Stromal cell of bone marrow (primary cell): ENCODE results near the gene AKR7A3.
"Not testable (repeated sequence)": the region's sequence is repeated elsewhere in the genome, so short reads cannot be mapped to it uniquely, and the experiment has no call there.

ENCODE experiments used
- DNase-seq: peaks from one replicate; pipeline ENCODE4 v3.0.0-alpha.2; 2012; ENCODE audit warnings: low read depth

Gene AKR7A3

GRCh38 chr1:19319196-19319595 lies 30.6 kb upstream of the AKR7A3 start:
- no peak for DNase-seq

DNA sequence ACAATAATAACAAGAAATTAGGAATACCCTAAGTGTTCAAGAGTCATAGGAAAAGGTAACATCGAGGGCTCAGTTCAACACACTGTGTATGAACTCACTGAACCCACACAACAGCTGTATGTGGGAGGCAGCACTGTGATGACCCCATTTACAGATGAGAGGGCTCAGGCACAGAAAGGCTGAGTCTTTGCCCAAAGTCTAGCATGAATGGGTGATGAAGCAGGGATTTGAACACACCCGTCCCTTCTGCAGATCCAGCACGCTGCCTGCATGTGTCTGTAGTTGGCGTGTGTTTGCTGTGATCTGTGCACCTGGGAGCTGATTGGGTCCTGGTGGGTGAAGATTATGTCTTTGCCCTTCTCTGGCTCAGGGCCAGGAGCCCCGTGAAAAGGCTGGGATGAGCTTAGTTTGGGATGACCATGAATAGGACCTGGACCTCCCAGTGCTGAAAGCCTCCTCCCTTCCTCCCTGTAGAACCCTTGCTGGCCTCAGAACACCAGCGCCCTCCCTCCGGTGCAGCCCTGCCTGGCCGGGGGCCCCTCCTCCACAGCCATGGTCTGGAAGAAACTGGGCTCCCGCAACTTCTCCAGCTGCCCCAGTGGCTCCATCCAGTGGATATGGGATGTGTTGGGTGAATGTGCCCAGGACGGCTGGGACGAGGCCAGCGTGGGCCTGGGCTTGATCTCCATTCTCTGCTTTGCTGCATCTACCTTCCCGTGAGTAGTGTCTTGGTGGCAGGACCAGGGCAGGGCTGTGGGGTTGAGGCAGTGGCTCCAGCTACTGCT lies 28.7 kb upstream of the AKR7A3 start:
- no peak for DNase-seq

DNA sequence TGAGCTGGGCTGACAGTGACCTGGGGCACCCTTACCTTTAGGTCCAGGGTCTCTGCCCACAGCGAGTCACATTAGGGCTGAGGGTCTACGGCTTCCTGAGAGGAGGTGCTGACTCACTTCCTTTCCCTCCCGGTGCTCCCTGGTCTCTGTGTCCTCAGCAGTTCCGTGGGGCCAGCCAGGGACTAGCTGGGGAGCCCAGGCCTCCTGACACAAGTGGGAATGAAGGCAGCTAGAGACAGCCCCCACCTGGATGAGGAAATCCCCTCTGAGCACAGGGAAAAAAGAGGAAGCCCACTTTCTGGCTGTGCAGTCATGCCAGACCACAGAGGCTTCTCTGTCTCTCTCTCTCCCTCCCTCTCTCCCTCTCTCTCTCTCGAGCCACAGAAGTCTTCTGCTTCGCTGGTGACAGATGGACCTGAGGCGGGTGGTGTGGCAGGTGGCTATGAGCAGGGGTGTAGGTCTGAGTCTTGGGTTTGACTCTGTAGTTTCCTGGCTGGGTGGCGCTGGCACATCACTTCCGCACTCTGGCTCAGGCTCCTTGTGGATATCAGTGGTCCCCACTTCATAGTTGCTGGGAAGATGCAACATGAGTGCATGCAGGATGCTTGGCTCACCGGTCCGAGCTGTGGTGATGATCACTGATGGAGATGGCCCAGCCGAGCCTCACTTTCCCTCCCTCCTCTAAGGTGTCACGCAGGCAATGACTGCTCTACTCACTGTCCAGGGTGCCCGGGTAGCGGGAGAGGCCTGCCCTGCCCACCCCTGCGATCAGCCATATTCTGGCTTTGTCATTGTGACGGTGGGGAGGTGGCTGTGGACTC lies 27.0 kb upstream of the AKR7A3 start:
- no peak for DNase-seq

GRCh38 chr1:19313961-19314882 lies 25.7 kb upstream of the AKR7A3 start:
- no peak for DNase-seq

DNA sequence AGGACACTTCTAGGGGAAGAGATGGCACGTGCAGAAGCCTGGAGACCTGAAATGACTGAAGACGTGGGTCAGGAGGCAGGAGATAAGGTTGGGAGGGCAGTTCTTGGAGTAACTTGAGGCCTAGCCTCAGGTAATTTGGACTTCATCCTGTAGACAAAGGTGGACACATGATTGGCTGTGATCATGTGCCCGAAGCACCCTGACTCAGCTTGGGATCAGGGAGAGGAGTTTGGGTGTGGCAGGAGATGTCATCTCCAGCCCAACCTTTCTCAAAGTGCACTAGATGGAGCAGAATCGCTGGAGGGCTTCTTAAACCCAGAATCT lies 25.0 kb upstream of the AKR7A3 start:
- no peak for DNase-seq

- no peak for DNase-seq
Measured at GRCh38 chr1:19312782-19313635, 24.4 kb upstream of the AKR7A3 start.

- DNase-seq = peak; percentile 87
Measured at GRCh38 chr1:19311931-19312781, 23.6 kb upstream of the AKR7A3 start, which contains the start of the genes AKR7A2 and SLC66A1. AKR7A2 (minus strand) TSS chr1:19312144; CDS start chr1:19312124, 20 bp downstream. SLC66A1 (plus strand) TSS chr1:19312326; CDS start chr1:19317678, 5,352 bp downstream.

DNA sequence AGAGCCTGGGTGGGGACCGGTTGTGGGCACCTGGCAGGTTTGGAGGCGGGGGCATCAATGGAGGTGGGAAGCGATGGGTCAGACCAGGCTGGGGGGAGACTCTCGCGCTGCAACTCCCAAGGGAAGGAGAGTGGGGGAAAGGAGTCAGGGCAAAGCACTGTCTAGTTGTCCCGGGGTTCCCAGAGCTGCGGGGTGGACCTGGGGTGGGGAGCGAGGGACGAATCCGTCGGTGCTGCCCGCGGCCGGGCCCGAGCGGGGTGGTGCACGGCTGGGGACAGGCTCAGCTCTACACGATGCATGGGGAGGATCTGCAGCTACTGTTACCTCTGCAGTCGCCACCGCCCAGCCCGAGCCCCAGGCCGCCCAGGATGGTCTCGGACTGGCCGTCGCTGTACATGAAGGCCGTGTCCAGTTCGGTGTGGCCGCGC lies 22.9 kb upstream of the AKR7A3 start:
- no peak for DNase-seq

DNA sequence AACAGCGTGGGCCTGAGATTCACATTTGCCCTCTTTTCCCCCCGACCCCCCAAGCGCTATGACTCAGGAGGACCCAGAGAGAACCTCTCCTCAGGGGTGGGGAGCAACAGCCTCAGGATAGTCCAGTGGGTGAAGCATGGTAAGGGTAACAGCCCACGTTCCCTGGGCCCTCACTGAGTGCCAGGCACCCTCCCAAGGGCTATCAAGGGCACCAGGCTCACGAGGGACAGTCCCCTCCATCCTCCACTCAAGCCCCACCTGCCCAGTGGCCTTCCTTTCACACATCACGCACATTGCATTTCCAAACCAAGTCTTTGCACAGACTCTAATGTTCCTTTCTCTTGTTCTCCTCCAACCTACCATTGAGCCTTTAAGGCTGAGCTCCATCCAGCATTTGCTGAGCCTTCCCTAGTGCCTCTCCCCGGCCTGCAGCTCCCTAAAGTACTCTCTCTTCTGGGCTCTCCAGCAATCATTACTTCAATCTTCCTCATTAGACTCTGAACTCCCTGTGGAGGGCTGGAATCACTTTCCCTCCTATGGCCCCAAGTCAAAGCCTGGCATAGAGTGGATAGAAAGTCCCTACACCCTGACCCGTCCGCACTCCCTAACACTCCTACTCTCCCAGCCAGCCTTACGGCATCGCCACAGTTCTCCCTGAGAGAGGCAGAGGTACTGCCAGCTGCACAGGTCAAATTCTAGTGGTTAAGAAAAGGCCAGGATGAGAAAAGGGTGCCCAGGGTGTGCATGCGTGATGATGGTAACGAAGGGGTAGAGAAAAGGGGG lies 22.3 kb upstream of the AKR7A3 start:
- no peak for DNase-seq

GRCh38 chr1:19310061-19310460 lies 21.5 kb upstream of the AKR7A3 start:
- DNase-seq = no peak

DNA sequence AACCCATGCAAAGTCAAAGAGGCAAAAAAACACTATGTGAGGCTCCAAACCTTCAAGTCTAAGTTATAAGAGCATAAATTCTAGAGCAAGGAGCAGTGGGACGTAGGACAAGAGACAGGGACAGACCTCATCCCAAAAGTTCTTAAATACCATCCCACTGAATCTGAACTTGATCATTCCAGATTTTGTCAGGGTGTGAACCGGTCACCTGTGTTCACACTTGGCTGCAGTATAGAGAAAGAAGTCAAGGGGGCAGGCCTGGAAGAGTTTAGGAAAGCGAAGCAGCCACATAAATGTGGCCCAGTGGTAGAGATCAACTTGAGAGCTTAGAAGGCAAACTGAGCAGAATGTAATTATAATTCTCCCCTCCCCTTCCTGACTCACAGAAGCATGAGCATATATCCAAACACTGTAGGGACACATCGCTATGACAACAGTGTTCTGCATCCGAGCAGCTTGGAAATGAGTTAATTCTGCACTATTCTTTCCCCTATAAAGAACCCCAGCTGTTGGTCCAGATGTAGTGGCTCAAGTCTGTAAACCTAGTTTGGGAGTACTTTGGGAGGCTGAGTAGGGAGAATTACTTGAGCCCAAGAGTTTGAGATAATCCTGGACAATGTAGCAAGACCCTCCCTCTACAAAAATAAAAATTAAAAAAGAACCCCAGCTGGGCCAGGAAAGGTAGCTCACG lies 20.7 kb upstream of the AKR7A3 start:
- peak; percentile 89 for DNase-seq

GRCh38 chr1:19308509-19308907 lies 19.9 kb upstream of the AKR7A3 start:
- no peak for DNase-seq

- DNase-seq = no peak
Measured at GRCh38 chr1:19307794-19308508, 19.4 kb upstream of the AKR7A3 start.

GRCh38 chr1:19306941-19307340 lies 18.4 kb upstream of the AKR7A3 start:
- no peak for DNase-seq

DNA sequence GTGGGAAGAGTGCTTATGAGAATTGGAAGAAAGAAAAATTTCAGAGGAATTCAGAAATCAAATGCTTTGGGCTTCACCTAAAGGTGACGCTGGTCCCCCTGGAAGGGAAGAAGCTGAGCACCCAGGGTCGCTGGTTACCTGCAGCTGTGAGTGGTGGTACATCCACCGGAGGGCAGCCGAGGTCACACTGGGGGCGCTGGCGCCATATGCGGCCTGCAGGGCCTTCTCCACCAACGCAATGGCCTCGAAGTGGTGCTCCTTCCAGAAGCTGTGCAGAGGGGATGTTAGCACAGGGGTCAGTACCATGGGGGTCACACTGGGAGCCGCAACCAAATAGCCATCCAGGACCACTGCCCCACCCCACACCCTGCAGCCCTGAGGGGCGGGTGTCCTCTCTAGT lies 17.3 kb upstream of the AKR7A3 start:
- no peak for DNase-seq

- DNase-seq = not testable (repeated sequence)
Measured at GRCh38 chr1:19304081-19304480, 15.5 kb upstream of the AKR7A3 start.

DNA sequence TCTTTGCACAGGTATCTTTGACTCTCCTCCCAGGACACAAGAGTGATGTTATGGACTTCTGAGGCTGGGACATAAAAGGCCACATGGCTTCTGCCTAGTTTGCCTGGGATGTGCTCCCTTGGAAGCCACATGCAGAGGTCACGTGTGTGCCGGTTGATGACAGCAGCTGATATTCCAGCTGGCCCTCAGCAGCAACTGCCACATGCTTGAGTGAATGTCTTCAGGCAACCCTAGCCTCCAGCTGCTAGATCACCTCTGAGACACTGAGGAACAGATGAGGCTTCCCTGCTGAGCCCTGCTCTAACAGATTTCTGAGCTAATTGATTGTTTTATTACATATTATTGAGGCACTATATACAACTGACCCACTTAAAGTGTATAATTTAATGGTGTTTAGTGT lies 11.6 kb upstream of the AKR7A3 start:
- DNase-seq = no peak

DNA sequence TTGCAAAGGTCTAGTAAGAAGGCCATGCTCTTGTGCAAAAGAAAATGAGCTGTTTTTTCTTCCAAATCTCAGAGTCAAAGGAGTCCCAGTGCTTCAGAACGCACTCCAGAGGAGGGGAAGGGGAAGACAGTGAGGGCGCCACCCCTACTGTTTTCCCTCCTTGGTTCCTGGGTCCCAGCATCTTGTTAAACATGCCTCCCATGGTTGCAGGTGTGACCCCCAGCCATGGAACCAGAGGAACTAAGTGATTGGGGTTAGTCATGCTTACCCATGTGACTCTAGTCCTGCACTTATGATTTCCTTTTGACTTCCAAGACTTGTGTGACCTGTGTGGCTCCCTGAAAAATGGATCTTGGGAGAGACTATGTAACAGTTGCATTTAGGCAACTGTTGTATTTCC lies 6.1 kb upstream of the AKR7A3 start:
- no peak for DNase-seq
